Mucosa of descending colon (tissue), 3 donors: Measurements from ENCODE around the gene PIN4. TPM values are rescaled to one million over a fixed set of nuclear protein-coding genes. Genes with fewer than 3 reads are reported as not detected.

ENCODE experiments used
- ATAC-seq: fragments of 200-7000 bp; cut with Tn5 transposase; one replicate; pipeline ENCODE4 v1.9.1; 2020; ENCODE audit warnings: mild to moderate bottlenecking, moderate library complexity
- DNase-seq, 3 donors: peaks; one replicate each; pipeline ENCODE4 v3.0.0-alpha.2; 2020
- H3K36me3 ChIP-seq: fragments of 200-600 bp; one replicate; pipeline ENCODE4 v1.8.0; 2021; ENCODE audit warnings: low read depth, mild to moderate bottlenecking
- H3K4me1 ChIP-seq: fragments of 200-600 bp; one replicate; pipeline ENCODE4 v1.8.0; 2021; ENCODE audit warnings: low read depth, mild to moderate bottlenecking
- H3K4me3 ChIP-seq: fragments of 200-600 bp; one replicate; pipeline ENCODE4 v1.8.0; 2021; ENCODE audit warnings: mild to moderate bottlenecking
- H3K9me3 ChIP-seq: fragments of 200-600 bp; one replicate; pipeline ENCODE4 v1.8.0; 2021; ENCODE audit warnings: mild to moderate bottlenecking
- CTCF ChIP-seq: fragments of 200-600 bp; IDR thresholded peaks from one replicate; pipeline ENCODE4 v1.8.0; 2022; ENCODE audit warnings: antibody characterized with exemption, mild to moderate bottlenecking
- intact Hi-C, 2 donors: fragments of 100-400 bp; cut with DNase I in 1 of 2; cut with micrococcal nuclease in 1 of 2; formaldehyde crosslinking; loops; one replicate each; pipeline versions ENCODE4 v1.11.0 to v1.11.1; 2022; cut with DNase I, micrococcal nuclease
- total RNA-seq, 3 donors: library from RNA; stranded (reverse); fragmentation: NEBNext Ultra II Directional in 2 of 3; extraction: Animal tissue kit (Norgen Biotek cat#: 25700) in 2 of 3; gene quantifications; one replicate each; pipeline versions ENCODE4 v1.2.1 to v1.2.4, GENCODE V29; 2021 to 2023
- donor health status: DM: no; HTN: no; CAD: no; lungs with moderate emphysema.
- donor health status: DM: no; HTN: no; CAD: no.
- donor health status: DM: no; HTN: yes; CAD: no.

The PIN4 gene
- total RNA-seq, 3 donors from 2014 or later, result 10.8 to 11.7 (median 11.3) TPM

- intact Hi-C loops, result no loop called here
- DNase-seq (no peak), ATAC-seq (no peak)
- H3K36me3 ChIP-seq, result no peaks in the 10 kb centered on the region
- H3K9me3 ChIP-seq, result no peaks in the 10 kb centered on the region
- TF ChIP-seq CTCF, result no peak
- H3K4me1 ChIP-seq, result no peaks in the 10 kb centered on the region
- H3K4me3 ChIP-seq, result no peak overlapping the region
Observed at GRCh38 chrX:72230290-72230689, 48.7 kb downstream of the PIN4 start.

- no peak overlapping the region for H3K4me3 ChIP-seq
- no peak for DNase-seq
- no peaks in the 10 kb centered on the region for H3K36me3 ChIP-seq
- H3K9me3 ChIP-seq, result no peaks in the 10 kb centered on the region
- no peaks in the 10 kb centered on the region for H3K4me1 ChIP-seq
- TF ChIP-seq CTCF, result no peak
- intact Hi-C loops, result no loop called here
- ATAC-seq, result no peak
Observed at GRCh38 chrX:72236841-72237240, 55.3 kb downstream of the PIN4 start.

DNA sequence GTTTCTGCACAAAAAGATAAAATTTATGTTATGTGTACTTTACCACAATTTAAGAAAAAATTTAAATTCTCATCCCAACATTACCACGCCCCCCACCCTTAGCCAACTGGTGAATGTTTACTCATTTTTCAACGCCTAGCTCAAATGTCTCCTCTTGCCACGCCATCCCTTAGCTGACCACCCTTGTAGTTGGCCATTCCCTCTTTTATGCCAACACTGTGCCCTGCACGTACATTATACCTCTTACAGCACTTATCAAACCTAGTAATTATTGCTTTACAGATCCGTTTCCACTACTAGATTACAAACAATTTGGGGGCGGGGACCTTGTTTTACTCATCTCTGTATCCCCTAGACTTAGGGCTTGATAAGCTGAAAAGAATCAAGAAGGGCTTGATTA lies 56.6 kb downstream of the PIN4 start:
- TF ChIP-seq CTCF, result no peak
- H3K4me1 ChIP-seq, result no peaks in the 10 kb centered on the region
- ATAC-seq (no peak), DNase-seq (no peak)
- H3K9me3 ChIP-seq, result no peaks in the 10 kb centered on the region
- H3K4me3 ChIP-seq, result no peak overlapping the region
- intact Hi-C loops, result no loop called here
- no peaks in the 10 kb centered on the region for H3K36me3 ChIP-seq

GRCh38 chrX:72238721-72239475 lies 57.3 kb downstream of the PIN4 start, which contains the start of gene ERCC6L:
TSS of gene ERCC6L (minus strand) at chrX:72239027. CDS start at chrX:72238911, 116 bp downstream.
- no peaks in the 10 kb centered on the region for H3K36me3 ChIP-seq
- intact Hi-C loops, result no loop called here
- no peaks in the 10 kb centered on the region for H3K9me3 ChIP-seq

GRCh38 chrX:72240976-72241375 lies 59.4 kb downstream of the PIN4 start:
- intact Hi-C loops, result no loop called here
- ATAC-seq, result no peak
- no peaks in the 10 kb centered on the region for H3K36me3 ChIP-seq

More at GRCh38 chrX:72238721-72239475, 57.3 kb downstream of the PIN4 start, which contains the start of gene ERCC6L:
- no peak for TF ChIP-seq CTCF
- Histone ChIP-seq H3K4me1 (no peaks in the 10 kb centered on the region), H3K4me3 (no peak within 1 kb of the TSS)
- ATAC-seq (peak; percentile 100), DNase-seq (peak; percentile 89 to 91 (median 90))

More at GRCh38 chrX:72240976-72241375, 59.4 kb downstream of the PIN4 start:
- Histone ChIP-seq H3K9me3 (no peaks in the 10 kb centered on the region), H3K4me1 (no peaks in the 10 kb centered on the region), H3K4me3 (no peak overlapping the region)
- TF ChIP-seq CTCF, result no peak
- no peak for DNase-seq
